GM21529 (cell line): Measurements from ENCODE around the gene PTK7.

Source experiments
- ATAC-seq: cut with Tn5 transposase; IDR thresholded peaks from one replicate; pipeline ENCODE4 v1.9.1; 2021; ENCODE audit not compliant: unreplicated experiment

The PTK7 gene

DNA sequence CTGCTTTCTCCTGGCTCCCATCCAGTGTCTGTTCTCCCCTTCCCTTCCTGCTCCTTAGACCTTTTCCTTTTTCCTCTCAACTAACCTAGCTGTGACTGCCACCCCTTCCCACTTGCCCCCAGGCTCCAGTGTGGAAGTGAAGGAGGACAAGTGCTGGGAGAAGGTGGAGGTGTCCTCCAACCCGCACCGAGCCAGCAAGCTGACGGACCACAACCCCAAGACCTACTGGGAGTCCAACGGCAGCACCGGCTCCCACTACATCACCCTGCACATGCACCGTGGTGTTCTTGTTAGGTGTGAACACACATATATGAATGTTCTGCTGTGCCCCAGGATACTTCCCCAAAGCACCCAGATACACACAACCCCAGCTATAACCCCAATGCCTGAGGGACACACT is 124.4 kb downstream of the PTK7 start:
- ATAC-seq = no peak

GRCh38 chr6:43202451-43202850 is 126.3 kb downstream of the PTK7 start:
- ATAC-seq = no peak

DNA sequence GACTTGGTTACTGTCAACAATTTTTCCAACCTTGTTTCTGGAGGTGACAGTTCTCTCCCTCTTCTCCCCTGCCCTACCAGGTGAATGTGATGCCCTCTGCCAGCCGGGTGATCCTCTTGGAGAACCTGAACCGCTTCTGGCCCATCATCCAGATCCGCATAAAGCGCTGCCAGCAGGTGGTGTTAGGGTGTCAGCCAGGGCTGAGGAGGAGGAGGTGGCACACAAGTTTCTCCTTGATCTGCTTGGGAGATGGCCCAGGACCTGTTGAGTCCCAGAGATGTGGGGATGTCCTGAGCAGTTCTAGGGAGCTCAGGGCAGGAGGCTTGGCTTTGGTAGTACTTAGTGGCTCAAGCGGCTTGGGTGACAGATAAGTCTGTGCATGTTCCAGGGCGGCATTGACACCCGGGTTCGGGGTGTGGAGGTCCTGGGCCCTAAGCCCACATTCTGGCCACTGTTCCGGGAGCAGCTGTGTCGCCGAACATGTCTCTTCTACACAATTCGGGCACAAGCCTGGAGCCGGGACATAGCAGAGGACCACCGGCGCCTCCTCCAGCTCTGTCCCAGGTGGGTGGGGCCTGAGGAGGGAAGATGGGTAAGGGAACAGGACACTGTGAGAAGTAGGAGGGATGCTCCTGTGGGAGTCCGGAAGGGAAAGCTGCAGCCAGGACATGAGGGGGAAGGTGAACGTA is 127.1 kb downstream of the PTK7 start:
- ATAC-seq = no peak

GRCh38 chr6:43203718-43204095 is 127.6 kb downstream of the PTK7 start:
- no peak for ATAC-seq

DNA sequence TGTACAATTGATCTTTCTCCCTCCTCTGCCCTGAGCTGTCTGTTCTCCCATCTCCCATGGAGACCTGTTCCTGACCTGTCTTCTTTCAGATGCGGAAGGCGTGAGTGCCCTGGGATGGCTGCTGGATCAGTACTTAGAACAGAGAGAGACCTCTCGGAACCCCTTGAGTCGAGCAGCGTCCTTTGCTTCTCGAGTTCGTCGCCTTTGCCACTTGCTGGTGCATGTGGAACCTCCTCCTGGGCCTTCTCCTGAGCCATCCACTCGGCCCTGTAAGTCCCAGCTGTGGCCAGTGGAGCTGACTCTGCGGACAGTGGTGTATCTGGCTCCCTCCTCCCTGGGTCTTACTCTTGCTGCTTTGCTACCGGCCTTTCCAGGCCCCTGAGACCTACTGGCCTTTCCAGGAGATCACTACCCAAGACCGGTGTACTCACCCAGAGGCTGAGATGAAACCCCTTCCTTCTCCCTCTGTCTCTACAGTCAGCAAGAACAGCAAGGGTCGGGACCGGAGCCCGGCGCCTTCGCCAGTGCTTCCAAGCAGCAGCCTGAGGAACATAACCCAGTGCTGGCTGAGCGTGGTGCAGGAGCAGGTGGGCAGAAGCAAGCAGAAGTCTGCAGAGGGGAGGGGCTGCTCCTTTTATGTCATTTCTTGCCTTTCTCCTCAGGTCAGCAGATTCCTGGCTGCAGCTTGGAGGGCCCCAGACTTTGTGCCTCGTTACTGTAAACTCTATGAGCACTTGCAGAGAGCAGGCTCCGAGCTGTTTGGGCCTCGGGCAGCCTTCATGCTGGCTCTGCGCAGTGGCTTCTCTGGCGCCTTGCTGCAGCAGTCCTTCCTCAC is 128.4 kb downstream of the PTK7 start:
- ATAC-seq = no peak

- no peak for ATAC-seq
These were observed 129.7 kb downstream of the PTK7 start for GRCh38 chr6:43205849-43206248.

- ATAC-seq = no peak
These were observed 131.2 kb downstream of the PTK7 start for GRCh38 chr6:43207286-43207685.
